Stimulated activated effector memory CD8-positive, alpha-beta T cell treated with anti-CD3 and anti-CD28 coated beads, Interleukin-12 subunit alpha, Interleukin-12 subunit beta, amount 100 ng/mL, for 72 hours (primary cell): Measurements from ENCODE around the gene ILK.
A peak's percentile ranks its signal among the peaks of the same experiment; 100 is the strongest.

Experiments used
- ATAC-seq: fragments of 150-1000 bp; cut with Tn5 transposase; 2 replicates; pipeline ENCODE4 v1.10.0; 2021
- DNase-seq, 2 donors: peaks; one replicate each; pipeline ENCODE4 v3.0.0; 2021 to 2022; ENCODE audit warnings: low spot score in 2 of 2
- H3K27ac Mint-ChIP-seq: one replicate; pipeline ENCODE4 v1.8.0; 2022; ENCODE audit warnings: mild to moderate bottlenecking, mixed read lengths
- H3K36me3 Mint-ChIP-seq: one replicate; pipeline ENCODE4 v1.8.0; 2022; ENCODE audit warnings: mild to moderate bottlenecking, mixed read lengths
- H3K4me1 Mint-ChIP-seq: one replicate; pipeline ENCODE4 v1.8.0; 2022; ENCODE audit warnings: mixed read lengths
- H3K4me3 Mint-ChIP-seq: one replicate; pipeline ENCODE4 v1.8.0; 2022; ENCODE audit warnings: mild to moderate bottlenecking, mixed read lengths
- H3K9me3 Mint-ChIP-seq: one replicate; pipeline ENCODE4 v1.8.0; 2022; ENCODE audit warnings: mixed read lengths

The ILK gene

GRCh38 chr11:6608726-6609501 is 5.3 kb downstream of the ILK start:
- peaks cover 51% of the 10 kb centered on the region for H3K4me1 Mint-ChIP-seq
- peaks cover 52% of the 10 kb centered on the region for H3K36me3 Mint-ChIP-seq
- DNase-seq = peak in 1 of 2 donors; percentile 48
- H3K27ac Mint-ChIP-seq = peak overlapping the region; percentile 61
- no peak overlapping the region for H3K4me3 Mint-ChIP-seq
- H3K9me3 Mint-ChIP-seq = no peaks in the 10 kb centered on the region
- no peak for ATAC-seq

- DNase-seq (no peak), ATAC-seq (no peak)
- peaks cover 52% of the 10 kb centered on the region for H3K36me3 Mint-ChIP-seq
- H3K4me3 Mint-ChIP-seq = no peak overlapping the region
- H3K27ac Mint-ChIP-seq = peak overlapping the region; percentile 41
- peaks cover 51% of the 10 kb centered on the region for H3K4me1 Mint-ChIP-seq
- H3K9me3 Mint-ChIP-seq = no peaks in the 10 kb centered on the region
Measured at GRCh38 chr11:6609502-6610015, 6.0 kb downstream of the ILK start.

- peaks cover 51% of the 10 kb centered on the region for H3K4me1 Mint-ChIP-seq
- H3K9me3 Mint-ChIP-seq = no peaks in the 10 kb centered on the region
- no peak overlapping the region for H3K4me3 Mint-ChIP-seq
- ATAC-seq (no peak), DNase-seq (no peak)
- no peak overlapping the region for H3K27ac Mint-ChIP-seq
- peaks cover 52% of the 10 kb centered on the region for H3K36me3 Mint-ChIP-seq
Measured at GRCh38 chr11:6610591-6610990, 7.0 kb downstream of the ILK start.

- DNase-seq = no peak
- Mint-ChIP-seq H3K9me3 (no peaks in the 10 kb centered on the region), H3K36me3 (peaks cover 45% of the 10 kb centered on the region), H3K4me1 (peaks cover 45% of the 10 kb centered on the region), H3K4me3 (no peak overlapping the region), H3K27ac (no peak overlapping the region)
- ATAC-seq = peak; percentile 2
Measured at GRCh38 chr11:6611092-6611962, 7.8 kb downstream of the ILK start.

GRCh38 chr11:6611963-6612212 is 8.3 kb downstream of the ILK start:
- peaks cover 45% of the 10 kb centered on the region for H3K36me3 Mint-ChIP-seq
- H3K4me3 Mint-ChIP-seq = no peak overlapping the region
- no peaks in the 10 kb centered on the region for H3K9me3 Mint-ChIP-seq
- peaks cover 39% of the 10 kb centered on the region for H3K4me1 Mint-ChIP-seq
- H3K27ac Mint-ChIP-seq = no peak overlapping the region
- peak in 1 of 2 donors; percentile 23 for DNase-seq
- no peak for ATAC-seq

- H3K27ac Mint-ChIP-seq = no peak within 1 kb of the TSS
- ATAC-seq (peak; percentile 90), DNase-seq (peak; percentile 86 to 96)
- H3K4me3 Mint-ChIP-seq = no peak within 1 kb of the TSS
- H3K36me3 Mint-ChIP-seq = peaks cover 42% of the 10 kb centered on the region
- no peaks in the 10 kb centered on the region for H3K9me3 Mint-ChIP-seq
- H3K4me1 Mint-ChIP-seq = peaks cover 36% of the 10 kb centered on the region
Measured at GRCh38 chr11:6612213-6613041, 8.9 kb downstream of the ILK start, which contains the start of gene TAF10. Gene TAF10, minus strand, starts transcription at chr11:6612216. Its CDS starts 27 bp downstream, at chr11:6612189.

- H3K9me3 Mint-ChIP-seq = no peaks in the 10 kb centered on the region
- ATAC-seq = no peak
- peaks cover 32% of the 10 kb centered on the region for H3K36me3 Mint-ChIP-seq
- peaks cover 30% of the 10 kb centered on the region for H3K4me1 Mint-ChIP-seq
- no peak for DNase-seq
- no peak overlapping the region for H3K4me3 Mint-ChIP-seq
- no peak overlapping the region for H3K27ac Mint-ChIP-seq
Measured at GRCh38 chr11:6613496-6613895, 9.9 kb downstream of the ILK start.

- ATAC-seq = no peak
- H3K36me3 Mint-ChIP-seq = peaks cover 22% of the 10 kb centered on the region
- H3K9me3 Mint-ChIP-seq = no peaks in the 10 kb centered on the region
- peaks cover 21% of the 10 kb centered on the region for H3K4me1 Mint-ChIP-seq
- H3K4me3 Mint-ChIP-seq = no peak overlapping the region
- no peak overlapping the region for H3K27ac Mint-ChIP-seq
- no peak for DNase-seq
Measured at GRCh38 chr11:6614446-6614845, 10.9 kb downstream of the ILK start.

- Mint-ChIP-seq H3K27ac (no peak overlapping the region), H3K4me1 (peaks cover 15% of the 10 kb centered on the region), H3K4me3 (no peak overlapping the region), H3K36me3 (peaks cover 16% of the 10 kb centered on the region), H3K9me3 (no peaks in the 10 kb centered on the region)
- DNase-seq = no peak
- no peak for ATAC-seq
Measured at GRCh38 chr11:6615046-6615445, 11.5 kb downstream of the ILK start.

- peak overlapping the region; percentile 7 for H3K4me3 Mint-ChIP-seq
- DNase-seq (no peak), ATAC-seq (no peak)
- H3K27ac Mint-ChIP-seq = no peak overlapping the region
- peaks cover 6% of the 10 kb centered on the region for H3K36me3 Mint-ChIP-seq
- peaks cover 5% of the 10 kb centered on the region for H3K4me1 Mint-ChIP-seq
- no peaks in the 10 kb centered on the region for H3K9me3 Mint-ChIP-seq
Measured at GRCh38 chr11:6615882-6616585, 12.5 kb downstream of the ILK start.

- Mint-ChIP-seq H3K36me3 (no peaks in the 10 kb centered on the region), H3K4me1 (no peaks in the 10 kb centered on the region), H3K4me3 (no peak overlapping the region), H3K27ac (no peak overlapping the region), H3K9me3 (no peaks in the 10 kb centered on the region)
- no peak for DNase-seq
- no peak for ATAC-seq
Measured at GRCh38 chr11:6616596-6617250, 13.1 kb downstream of the ILK start.

GRCh38 chr11:6617315-6617781 is 13.8 kb downstream of the ILK start:
- H3K4me1 Mint-ChIP-seq = no peaks in the 10 kb centered on the region
- DNase-seq = no peak
- H3K27ac Mint-ChIP-seq = no peak overlapping the region
- no peaks in the 10 kb centered on the region for H3K9me3 Mint-ChIP-seq
- no peak for ATAC-seq
- H3K4me3 Mint-ChIP-seq = no peak overlapping the region
- no peaks in the 10 kb centered on the region for H3K36me3 Mint-ChIP-seq

GRCh38 chr11:6618117-6619003 is 14.8 kb downstream of the ILK start:
- H3K4me1 Mint-ChIP-seq = no peaks in the 10 kb centered on the region
- no peaks in the 10 kb centered on the region for H3K9me3 Mint-ChIP-seq
- no peaks in the 10 kb centered on the region for H3K36me3 Mint-ChIP-seq
- DNase-seq (peak; percentile 23 to 70), ATAC-seq (peak; percentile 73)
- H3K27ac Mint-ChIP-seq = no peak overlapping the region
- H3K4me3 Mint-ChIP-seq = no peak overlapping the region
